ENCODE measurements around the gene KIF7.

DNA sequence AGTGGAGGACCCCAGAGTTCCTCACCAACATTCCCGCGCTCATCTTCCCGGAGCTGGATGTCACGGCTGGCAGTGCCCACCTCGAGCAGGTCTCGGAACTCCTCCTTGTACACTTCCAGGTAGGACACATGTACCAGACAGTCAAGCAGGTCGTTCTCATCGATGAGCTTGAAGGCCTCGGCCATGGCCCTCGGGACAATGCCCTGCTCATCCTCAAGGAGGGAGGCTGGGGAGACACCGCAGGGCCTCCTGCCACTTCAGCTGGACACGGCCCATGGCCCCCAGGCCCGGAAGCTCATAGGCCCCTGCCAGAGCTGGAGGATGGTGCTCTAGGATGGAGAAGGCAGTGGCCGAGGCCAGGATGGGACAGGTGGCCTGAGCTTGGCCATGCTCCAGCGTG lies 5.6 kb downstream of the KIF7 start:
- TF ChIP-seq EP300 (IDR thresholded peaks at IDR 0.05) (no peak), POLR2A (IDR thresholded peaks at IDR 0.05) (no peak), POLR2AphosphoS5 (IDR thresholded peaks at IDR 0.05) (no peak)
- TF ChIP-seq, protein P1, sequence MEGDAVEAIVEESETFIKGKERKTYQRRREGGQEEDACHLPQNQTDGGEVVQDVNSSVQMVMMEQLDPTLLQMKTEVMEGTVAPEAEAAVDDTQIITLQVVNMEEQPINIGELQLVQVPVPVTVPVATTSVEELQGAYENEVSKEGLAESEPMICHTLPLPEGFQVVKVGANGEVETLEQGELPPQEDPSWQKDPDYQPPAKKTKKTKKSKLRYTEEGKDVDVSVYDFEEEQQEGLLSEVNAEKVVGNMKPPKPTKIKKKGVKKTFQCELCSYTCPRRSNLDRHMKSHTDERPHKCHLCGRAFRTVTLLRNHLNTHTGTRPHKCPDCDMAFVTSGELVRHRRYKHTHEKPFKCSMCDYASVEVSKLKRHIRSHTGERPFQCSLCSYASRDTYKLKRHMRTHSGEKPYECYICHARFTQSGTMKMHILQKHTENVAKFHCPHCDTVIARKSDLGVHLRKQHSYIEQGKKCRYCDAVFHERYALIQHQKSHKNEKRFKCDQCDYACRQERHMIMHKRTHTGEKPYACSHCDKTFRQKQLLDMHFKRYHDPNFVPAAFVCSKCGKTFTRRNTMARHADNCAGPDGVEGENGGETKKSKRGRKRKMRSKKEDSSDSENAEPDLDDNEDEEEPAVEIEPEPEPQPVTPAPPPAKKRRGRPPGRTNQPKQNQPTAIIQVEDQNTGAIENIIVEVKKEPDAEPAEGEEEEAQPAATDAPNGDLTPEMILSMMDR (IDR thresholded peaks at IDR 0.05) = no peak
